PFSK-1 (cell line): Measurements from ENCODE around the gene CLN5.
A peak's percentile ranks its signal among the peaks of the same experiment; 100 is the strongest.

ENCODE experiments used
- FOXP2 ChIP-seq: optimal IDR thresholded peaks from 2 replicates; pipeline ENCODE3; 2011; ENCODE audit warnings: borderline replicate concordance, control low read depth, inconsistent platforms; ENCODE audit not compliant: insufficient read depth; ENCODE audit errors: extremely low read length, extremely low read depth
- POLR2AphosphoS5 ChIP-seq: IDR thresholded peaks from 2 replicates; pipeline ENCODE4 v1.6.1; 2012; ENCODE audit warnings: low read depth, mild to moderate bottlenecking, control low read depth, low read length, moderate library complexity
- SIN3A ChIP-seq: IDR thresholded peaks from 2 replicates; pipeline ENCODE4 v1.6.1; 2012; ENCODE audit warnings: mild to moderate bottlenecking, low read length, moderate library complexity, borderline replicate concordance; ENCODE audit not compliant: insufficient read depth
- TAF1 ChIP-seq: IDR thresholded peaks from 2 replicates; pipeline ENCODE4 v1.6.1; 2012; ENCODE audit warnings: low read length, control low read depth, borderline replicate concordance; ENCODE audit not compliant: insufficient read depth
- TF ChIP-seq, protein P1 (sequence below), 2 experiments: IDR thresholded peaks; 2 replicates each; pipeline versions ENCODE4 v1.6.1 to v1.8.0; 2011 to 2012; ENCODE audit warnings: low read depth in 2 of 2, low read length in 2 of 2, control low read depth in 1 of 2, inconsistent platforms in 1 of 2, mild to moderate bottlenecking in 1 of 2, moderate library complexity in 1 of 2; ENCODE audit not compliant: insufficient read depth in 1 of 2

Gene CLN5

DNA sequence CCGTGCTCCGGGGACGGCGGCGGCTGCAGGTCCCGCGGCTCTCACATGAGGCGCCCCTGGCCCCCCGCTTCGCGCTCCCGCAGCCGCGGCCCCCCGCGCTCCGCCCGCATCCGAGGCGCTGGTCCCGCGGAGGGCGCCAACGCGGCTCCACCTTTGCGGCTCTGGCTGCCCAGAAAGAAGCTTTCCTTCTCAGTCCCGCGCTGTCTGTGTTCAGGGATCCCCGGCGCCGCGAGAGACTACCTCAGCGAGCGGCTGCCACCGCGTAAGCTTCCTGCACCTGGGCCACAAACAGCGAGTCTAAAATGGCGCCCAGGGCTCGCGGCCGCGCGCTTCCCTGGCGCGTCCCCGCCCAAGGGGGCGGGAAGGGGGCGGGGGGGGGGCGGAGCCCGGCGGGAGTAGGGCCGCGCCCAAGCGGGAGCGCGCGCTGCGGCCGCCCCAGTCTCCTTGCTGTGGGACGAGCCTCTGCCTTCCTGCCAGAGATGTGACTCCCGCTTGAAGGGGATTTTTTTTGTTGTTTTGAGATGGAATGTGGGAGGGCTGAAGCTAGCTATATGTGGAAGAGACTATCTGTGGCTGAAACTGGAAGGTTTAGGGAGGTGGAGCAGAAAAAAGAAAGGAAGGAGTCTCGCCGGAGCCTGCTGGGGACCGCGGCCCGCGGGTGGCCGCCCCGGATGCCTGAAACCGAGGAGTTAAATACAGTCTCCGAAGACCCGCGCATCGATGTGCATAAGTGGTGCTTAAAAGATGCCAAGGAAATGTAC, 35.2 kb downstream of the CLN5 start, which contains the start of gene FBXL3:
FBXL3 (minus strand) TSS at position 299 of the 761 bp plus-strand sequence. CDS start 5,299 bp downstream, outside the sequence.
- TF ChIP-seq TAF1 (no peak; the same call in 1 of the 2 replicates), POLR2AphosphoS5 (peak; percentile 51; the same call in 1 of the 2 replicates), SIN3A (no peak), FOXP2 (peak; percentile 33)
- TF ChIP-seq, protein P1, sequence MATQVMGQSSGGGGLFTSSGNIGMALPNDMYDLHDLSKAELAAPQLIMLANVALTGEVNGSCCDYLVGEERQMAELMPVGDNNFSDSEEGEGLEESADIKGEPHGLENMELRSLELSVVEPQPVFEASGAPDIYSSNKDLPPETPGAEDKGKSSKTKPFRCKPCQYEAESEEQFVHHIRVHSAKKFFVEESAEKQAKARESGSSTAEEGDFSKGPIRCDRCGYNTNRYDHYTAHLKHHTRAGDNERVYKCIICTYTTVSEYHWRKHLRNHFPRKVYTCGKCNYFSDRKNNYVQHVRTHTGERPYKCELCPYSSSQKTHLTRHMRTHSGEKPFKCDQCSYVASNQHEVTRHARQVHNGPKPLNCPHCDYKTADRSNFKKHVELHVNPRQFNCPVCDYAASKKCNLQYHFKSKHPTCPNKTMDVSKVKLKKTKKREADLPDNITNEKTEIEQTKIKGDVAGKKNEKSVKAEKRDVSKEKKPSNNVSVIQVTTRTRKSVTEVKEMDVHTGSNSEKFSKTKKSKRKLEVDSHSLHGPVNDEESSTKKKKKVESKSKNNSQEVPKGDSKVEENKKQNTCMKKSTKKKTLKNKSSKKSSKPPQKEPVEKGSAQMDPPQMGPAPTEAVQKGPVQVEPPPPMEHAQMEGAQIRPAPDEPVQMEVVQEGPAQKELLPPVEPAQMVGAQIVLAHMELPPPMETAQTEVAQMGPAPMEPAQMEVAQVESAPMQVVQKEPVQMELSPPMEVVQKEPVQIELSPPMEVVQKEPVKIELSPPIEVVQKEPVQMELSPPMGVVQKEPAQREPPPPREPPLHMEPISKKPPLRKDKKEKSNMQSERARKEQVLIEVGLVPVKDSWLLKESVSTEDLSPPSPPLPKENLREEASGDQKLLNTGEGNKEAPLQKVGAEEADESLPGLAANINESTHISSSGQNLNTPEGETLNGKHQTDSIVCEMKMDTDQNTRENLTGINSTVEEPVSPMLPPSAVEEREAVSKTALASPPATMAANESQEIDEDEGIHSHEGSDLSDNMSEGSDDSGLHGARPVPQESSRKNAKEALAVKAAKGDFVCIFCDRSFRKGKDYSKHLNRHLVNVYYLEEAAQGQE (IDR thresholded peaks at IDR 0.05; ENCODE audit: insufficient read depth in 1 of 2, low read depth in 2 of 2, low read length in 2 of 2) = no peak

DNA sequence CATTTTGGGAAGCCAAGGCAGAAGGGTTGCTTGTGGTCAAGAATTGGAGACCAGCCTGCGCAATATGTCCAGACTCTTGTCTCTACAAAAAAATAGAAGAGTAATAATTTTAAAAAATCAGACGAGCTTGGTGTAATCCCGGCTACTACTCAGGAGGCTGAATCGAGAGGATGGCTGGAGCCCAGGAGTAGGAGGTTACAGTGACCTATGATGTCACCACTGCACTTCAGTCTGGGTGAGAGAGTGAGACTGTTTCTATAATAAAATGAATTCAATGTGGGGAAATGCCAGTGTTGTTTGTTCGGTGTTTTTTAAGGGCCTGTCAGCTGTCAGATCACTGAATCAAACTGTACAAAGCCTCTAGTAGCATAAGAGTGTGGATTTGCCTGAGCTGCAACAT, 36.3 kb downstream of the CLN5 start:
- TF ChIP-seq TAF1 (no peak), POLR2AphosphoS5 (no peak), FOXP2 (no peak), SIN3A (no peak)
- TF ChIP-seq, protein P1 (IDR thresholded peaks at IDR 0.05; ENCODE audit: insufficient read depth in 1 of 2, low read depth in 2 of 2, low read length in 2 of 2) = no peak

DNA sequence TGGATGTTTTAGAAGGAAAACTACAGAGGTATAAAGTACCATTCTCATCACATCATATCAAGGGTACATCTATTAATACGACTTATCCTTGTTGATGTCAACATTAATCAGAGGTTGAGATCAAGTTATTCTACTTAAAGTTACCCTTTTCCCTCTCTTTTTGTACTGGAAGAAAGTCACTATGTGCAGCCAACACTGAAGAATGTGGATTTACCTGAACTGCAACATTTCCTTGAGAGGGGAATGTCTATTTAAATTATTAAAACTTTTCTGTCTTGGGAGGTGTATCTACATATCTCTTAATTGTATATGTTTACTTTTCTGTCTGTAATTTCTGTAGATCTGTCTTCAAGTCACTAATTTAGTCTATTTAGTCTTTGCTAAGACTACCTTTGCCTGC, 37.6 kb downstream of the CLN5 start:
- TF ChIP-seq FOXP2 = no peak
- TF ChIP-seq, protein P1 (IDR thresholded peaks at IDR 0.05; ENCODE audit: insufficient read depth in 1 of 2, low read depth in 2 of 2, low read length in 2 of 2) = no peak
- no peak for TF ChIP-seq SIN3A

DNA sequence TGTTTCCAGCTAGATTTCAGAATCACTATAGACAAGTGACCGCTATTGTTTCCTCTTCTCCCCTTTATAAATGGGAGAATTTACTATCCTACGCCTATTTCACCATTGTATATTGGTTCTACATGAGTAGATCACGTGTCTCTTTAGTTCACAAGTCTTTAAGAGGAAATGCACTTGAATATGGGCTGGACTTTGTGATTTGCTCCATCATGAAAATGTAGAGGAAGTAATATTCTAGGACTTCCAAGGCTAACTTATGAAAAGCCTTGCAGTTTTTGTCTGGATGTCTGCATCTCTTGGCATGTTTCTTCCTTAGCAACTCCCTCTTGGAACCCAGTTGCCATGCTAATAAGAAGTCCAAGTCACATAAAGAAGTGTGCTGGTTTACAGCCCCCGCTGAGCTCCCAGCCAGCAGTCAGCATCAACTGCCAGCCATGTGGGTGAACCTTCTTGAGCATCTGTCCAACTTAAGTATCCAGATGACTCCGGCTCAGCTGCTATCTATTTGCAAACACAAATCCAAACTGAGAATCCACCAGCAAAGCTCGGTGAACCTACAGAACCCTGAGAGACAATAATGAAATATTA, 39.9 kb downstream of the CLN5 start:
- TF ChIP-seq POLR2AphosphoS5 (no peak), FOXP2 (no peak), TAF1 (no peak), SIN3A (no peak)
- TF ChIP-seq, protein P1 (IDR thresholded peaks at IDR 0.05; ENCODE audit: insufficient read depth in 1 of 2, low read depth in 2 of 2, low read length in 2 of 2) = no peak

DNA sequence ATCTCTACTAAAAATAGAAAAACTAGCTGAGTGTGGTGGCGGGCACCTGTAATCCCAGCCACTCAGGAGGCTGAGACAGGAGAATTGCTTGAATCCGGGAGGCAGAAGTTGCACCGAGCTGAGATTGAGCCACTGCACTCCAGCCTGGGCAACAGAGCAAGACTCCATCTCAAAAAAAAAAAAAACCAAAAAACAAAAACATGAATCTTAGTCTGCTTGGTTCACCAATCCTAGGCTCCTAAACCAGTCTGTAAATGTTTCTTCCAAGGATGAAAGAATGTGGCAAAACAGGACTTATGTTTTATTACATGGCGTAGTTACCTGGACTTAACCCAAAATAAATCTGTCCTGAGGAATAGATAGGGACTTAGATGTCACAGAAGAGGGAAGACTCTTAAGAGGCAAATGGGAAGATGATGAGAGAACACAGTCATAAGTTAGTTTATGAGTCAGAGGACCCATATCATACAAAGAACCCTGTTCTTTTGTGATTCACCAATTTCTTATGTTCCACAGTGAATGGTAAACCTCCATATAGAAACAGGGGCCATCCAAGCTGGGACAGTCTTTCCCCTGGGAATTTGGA, 41.9 kb downstream of the CLN5 start:
- no peak for TF ChIP-seq FOXP2
- TF ChIP-seq POLR2AphosphoS5 = no peak
- no peak for TF ChIP-seq TAF1
- TF ChIP-seq, protein P1 (IDR thresholded peaks at IDR 0.05; ENCODE audit: insufficient read depth in 1 of 2, low read depth in 2 of 2, low read length in 2 of 2) = no peak
- TF ChIP-seq SIN3A = no peak
